ENCODE measurements around the gene BLTP3B.

DNA sequence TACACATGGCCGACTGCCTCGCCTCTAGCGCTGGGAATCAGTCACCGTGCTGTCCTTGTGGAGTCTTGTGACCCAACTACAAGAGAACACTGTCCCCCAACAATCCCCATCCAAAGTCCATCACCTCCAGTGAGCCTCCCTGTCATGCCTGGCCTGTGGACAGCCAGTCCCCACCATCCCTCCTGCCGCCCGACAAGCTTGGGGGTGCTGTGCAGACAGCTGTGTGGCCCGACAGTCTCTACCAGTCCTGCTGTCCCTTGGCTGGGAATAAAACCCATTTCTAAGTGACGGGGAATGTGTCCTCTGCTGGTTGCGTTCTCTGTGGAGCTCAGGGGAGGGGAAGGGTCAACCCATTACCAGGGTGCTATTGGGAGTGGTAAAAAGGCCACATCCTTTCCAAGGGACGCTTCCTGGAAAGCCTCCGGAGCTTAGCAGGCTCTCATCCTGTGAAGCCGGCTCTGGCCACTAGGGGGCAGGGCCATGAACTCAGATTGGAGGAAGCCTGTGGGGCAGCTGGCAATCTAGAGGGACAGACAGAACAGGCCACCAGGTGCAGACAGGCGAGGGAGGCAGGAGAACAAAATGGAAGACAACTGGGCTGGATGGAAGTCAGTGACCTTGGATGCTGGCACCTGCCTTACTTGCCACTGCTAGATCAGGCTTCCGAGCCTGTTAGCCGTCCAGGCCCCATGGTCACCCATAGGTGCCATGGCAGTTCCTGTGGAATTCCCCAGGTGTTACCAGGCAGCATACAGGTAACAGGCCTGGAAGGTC, 12.0 kb upstream of the BLTP3B start:
- TF ChIP-seq, protein P1, sequence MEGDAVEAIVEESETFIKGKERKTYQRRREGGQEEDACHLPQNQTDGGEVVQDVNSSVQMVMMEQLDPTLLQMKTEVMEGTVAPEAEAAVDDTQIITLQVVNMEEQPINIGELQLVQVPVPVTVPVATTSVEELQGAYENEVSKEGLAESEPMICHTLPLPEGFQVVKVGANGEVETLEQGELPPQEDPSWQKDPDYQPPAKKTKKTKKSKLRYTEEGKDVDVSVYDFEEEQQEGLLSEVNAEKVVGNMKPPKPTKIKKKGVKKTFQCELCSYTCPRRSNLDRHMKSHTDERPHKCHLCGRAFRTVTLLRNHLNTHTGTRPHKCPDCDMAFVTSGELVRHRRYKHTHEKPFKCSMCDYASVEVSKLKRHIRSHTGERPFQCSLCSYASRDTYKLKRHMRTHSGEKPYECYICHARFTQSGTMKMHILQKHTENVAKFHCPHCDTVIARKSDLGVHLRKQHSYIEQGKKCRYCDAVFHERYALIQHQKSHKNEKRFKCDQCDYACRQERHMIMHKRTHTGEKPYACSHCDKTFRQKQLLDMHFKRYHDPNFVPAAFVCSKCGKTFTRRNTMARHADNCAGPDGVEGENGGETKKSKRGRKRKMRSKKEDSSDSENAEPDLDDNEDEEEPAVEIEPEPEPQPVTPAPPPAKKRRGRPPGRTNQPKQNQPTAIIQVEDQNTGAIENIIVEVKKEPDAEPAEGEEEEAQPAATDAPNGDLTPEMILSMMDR (IDR thresholded peaks at IDR 0.05): peak; percentile 53 to 81 (median 74)
- no peak for TF ChIP-seq POLR2A (IDR thresholded peaks at IDR 0.05)
